H7 (cell line): Measurements from ENCODE around the gene HS6ST3. TPM values are rescaled to one million over a fixed set of nuclear protein-coding genes. Genes with fewer than 3 reads are reported as not detected.

ENCODE experiments used
- DNase-seq: peaks from one replicate; pipeline ENCODE4 v3.0.0; 2012
- H3K27me3 ChIP-seq: 2 replicates; pipeline ENCODE4 v1.6.0; 2011; ENCODE audit warnings: mild to moderate bottlenecking, low read length; ENCODE audit not compliant: control insufficient read depth, insufficient read depth
- H3K36me3 ChIP-seq: replicated peaks from 2 replicates; pipeline ENCODE4 v1.5.1; 2011; ENCODE audit warnings: low read length; ENCODE audit not compliant: control insufficient read depth, insufficient read depth
- H3K4me3 ChIP-seq: 2 replicates; pipeline ENCODE4 v1.5.1; 2011; ENCODE audit warnings: low read depth, mild to moderate bottlenecking, control low read depth, low read length, moderate library complexity; ENCODE audit not compliant: insufficient read depth
- total RNA-seq: library from RNA; depleted of rRNA; stranded (reverse); fragments of >200 nt; shearing (Covaris generic); gene quantifications from 2 replicates; pipeline ENCODE4 v1.2.3, GENCODE V29; 2014

HS6ST3 gene
- total RNA-seq, 1 experiment from 2014 or later, result 0.21 TPM

DNA sequence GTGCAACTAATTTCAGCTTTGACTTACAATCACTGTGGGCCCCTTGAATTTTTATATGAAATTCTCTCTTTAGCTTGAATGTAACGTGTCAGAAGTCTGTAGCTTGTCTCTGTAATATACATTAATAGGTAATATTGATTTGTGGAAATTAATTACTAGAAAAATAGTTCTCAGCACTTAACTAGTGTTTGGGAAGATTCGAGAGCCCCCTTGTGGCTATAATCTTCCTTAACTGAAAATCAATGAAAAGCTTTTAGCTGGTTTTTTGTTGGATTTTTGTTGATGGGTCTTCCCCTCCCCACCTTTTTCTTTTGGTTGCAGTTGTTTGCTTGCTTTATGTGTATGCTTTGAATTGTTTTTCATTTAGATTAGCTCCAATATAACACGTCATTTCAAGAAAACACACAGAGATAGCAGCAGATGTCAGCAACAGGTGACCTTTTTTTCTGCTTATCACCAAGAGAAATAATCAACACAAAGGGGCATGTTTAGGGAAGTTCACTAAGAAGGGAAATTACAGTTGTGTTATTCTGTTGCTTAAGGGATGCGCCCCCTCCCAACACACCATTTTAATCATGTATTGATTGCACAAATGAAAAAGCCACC, 727.5 kb downstream of the HS6ST3 start:
- Histone ChIP-seq H3K27me3 (no peaks in the 10 kb centered on the region), H3K36me3 (no peaks in the 10 kb centered on the region), H3K4me3 (no peak overlapping the region)
- DNase-seq, result no peak

DNA sequence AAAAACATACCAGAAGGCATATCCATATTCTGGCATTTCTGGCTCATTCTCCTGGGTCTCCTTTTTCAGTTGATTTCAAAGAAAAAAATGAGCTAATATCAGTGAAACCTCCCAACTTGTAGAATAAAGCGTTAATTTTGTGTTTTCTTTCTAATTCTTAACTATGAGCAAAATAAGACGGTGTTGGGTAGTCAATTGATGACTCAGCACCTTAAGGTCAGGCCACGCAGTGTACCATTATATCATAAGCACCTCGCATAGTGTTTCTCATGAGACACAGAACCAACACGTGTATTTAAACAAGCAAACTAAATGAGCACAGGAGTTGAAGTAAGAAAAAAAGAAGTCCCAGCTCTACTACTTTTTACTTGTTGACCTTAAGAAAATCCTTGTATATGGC, 729.5 kb downstream of the HS6ST3 start:
- Histone ChIP-seq H3K27me3 (no peaks in the 10 kb centered on the region), H3K36me3 (no peaks in the 10 kb centered on the region), H3K4me3 (no peak overlapping the region)
- DNase-seq, result no peak

DNA sequence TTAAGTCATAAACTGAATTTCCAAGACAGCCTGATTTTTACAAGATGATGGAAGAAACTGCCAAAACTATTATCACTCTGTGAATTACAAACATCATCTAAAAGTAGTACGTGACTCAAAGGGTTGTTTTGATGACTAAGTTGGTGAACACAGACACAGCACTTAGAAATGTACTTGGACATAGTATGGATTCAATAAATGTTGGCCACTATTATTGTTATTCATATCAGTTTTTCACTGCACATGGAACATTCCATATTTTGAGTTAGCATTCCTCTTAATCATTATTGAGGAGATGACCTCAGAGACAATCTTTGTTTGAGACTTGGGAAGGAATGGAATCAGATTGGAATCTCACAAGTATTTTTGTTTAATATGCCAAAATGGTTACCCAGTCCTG, 731.5 kb downstream of the HS6ST3 start:
- Histone ChIP-seq H3K36me3 (no peaks in the 10 kb centered on the region), H3K4me3 (no peak overlapping the region), H3K27me3 (no peaks in the 10 kb centered on the region)
- no peak for DNase-seq

DNA sequence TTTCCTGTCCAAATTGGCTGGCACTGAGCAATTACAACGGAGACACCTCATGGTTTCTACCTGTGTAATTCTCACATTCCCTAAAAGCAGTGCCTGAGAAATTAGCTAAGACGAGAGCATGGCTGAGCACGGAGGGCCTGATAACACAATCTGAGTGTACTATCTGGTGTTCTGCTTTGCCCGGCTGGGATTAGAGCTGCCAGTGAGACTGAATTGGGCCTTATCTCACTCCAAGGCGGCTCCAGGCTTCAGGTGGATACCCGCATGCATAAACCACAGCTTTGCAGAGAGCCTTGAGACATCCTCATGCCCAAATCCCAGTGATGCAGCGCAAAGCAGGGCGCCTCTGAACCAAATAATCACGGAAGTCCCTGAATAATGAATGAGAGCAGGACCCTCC, 732.1 kb downstream of the HS6ST3 start:
- Histone ChIP-seq H3K36me3 (no peaks in the 10 kb centered on the region), H3K4me3 (no peak overlapping the region), H3K27me3 (no peaks in the 10 kb centered on the region)
- no peak for DNase-seq

DNA sequence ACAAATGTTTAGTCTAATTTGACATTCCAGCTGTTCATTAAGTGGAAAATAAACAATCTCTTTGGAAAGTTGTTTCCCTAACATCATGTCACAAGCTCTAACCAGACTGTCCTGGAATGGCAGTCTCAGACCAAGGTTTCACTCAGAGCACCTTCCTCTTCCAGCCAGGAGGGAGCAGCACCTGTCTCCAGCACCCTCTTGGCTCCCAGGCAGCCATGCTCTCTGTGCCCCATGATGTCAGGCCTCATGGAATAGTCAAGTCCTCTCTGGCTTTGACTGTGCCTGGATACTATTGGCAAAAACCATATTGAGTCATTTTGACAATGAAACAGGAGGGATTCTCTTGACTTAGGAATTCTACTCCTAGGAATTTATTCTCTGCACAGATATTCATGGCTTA, 733.0 kb downstream of the HS6ST3 start:
- Histone ChIP-seq H3K36me3 (no peaks in the 10 kb centered on the region), H3K4me3 (no peak overlapping the region)
- DNase-seq, result peak; percentile 45

DNA sequence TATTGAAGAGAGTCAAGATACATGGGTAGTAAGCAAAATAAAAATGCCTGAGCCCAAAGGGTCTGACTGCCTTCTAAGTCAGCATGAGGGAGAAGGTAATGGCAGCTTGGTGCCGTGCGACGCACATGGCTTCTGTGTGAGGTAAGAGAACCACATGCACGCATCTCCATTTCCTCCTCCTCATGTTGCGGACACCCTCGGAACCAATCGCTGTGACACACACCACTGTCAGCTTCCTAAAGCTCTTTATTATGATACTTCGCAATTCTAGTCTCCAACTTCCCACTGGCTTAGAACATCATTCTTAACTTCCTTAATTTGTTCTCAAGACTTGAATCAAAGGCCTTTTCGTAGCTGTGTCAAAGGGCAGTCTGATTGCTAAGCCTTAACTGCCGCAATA, 734.2 kb downstream of the HS6ST3 start:
- DNase-seq, result no peak
- H3K36me3 ChIP-seq, result no peaks in the 10 kb centered on the region

More for the DNA sequence above, 733.0 kb downstream of the HS6ST3 start:
- H3K27me3 ChIP-seq, result no peaks in the 10 kb centered on the region

DNA sequence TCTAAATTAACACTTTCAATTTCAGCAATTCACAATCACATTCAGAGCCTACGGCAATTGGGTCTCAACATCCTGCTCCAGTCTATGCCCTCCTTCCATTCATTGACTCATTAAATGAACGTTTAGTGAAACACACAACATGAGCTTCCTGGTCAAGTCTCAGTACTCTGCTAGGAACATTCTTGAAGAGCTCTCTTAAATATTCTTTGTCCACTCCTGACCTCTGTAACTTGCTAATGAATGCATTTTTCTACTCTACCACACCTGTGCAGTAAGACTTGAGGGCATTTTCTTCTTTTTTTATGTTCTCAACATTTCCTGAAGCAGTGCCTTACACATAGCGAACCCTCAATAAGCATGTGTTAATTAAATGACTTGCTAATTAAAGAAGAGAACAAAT, 735.7 kb downstream of the HS6ST3 start:
- Histone ChIP-seq H3K4me3 (no peak overlapping the region), H3K27me3 (no peaks in the 10 kb centered on the region), H3K36me3 (no peaks in the 10 kb centered on the region)
- DNase-seq, result no peak

More for the DNA sequence above, 734.2 kb downstream of the HS6ST3 start:
- Histone ChIP-seq H3K4me3 (no peak overlapping the region), H3K27me3 (no peaks in the 10 kb centered on the region)

DNA sequence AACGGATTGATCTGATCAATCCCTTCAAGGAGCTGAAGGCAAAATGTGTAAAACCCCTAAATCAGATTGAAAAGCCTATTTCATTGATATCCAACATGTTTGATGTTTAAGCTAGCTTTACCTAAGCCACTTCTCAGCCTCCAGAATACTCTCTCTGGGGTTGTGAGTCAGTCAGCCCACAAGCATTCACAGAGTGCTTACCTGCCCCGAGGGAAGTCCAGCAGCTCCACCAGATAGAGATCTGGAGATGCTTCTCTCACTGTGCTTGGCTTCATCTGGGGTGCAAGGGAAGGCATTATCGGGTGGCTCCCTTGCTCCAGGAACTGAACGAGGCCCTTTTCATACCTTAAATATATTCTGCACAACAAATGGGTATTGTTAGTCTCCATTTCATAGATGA, 744.7 kb downstream of the HS6ST3 start:
- Histone ChIP-seq H3K27me3 (no peaks in the 10 kb centered on the region), H3K36me3 (no peaks in the 10 kb centered on the region), H3K4me3 (no peak overlapping the region)
- DNase-seq, result no peak

DNA sequence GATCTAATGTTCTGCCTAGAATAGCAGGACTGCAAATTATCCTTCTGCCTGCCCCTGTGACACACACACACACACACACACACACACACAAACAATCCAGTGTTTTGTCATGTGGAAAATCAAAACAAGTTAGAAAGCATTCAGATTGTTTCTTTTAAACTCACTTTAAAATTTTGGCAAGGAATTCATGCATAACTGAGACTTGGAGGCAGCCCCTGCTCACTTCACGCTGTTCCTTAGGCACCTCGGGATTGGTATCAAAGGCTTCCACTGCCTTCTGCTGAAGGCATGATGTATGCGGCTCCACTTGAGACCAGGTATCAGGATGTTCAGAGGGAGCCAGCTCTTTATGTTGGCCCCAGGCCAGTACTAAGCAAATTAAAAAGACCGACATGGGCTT, 745.6 kb downstream of the HS6ST3 start:
- no peak for DNase-seq

DNA sequence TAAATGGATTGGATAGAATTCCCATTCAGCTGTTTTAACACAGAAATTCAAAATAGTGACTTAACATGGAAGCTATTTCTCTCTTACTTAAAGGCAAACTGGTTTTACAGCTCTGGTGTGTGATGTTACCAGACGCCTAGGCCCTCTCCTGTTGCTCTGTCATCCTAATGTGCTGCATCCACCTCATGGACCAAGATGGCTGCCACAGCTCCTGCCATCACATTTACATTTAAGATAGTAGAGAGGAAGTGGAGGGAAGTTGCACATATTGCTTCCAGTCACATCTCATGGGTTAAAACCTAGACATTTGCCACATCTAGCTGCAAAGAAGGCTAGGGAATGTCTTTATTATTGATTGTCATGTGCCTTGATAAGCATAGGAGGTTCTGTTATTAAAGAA, 746.8 kb downstream of the HS6ST3 start:
- no peaks in the 10 kb centered on the region for H3K27me3 ChIP-seq
- no peaks in the 10 kb centered on the region for H3K36me3 ChIP-seq
- no peak for DNase-seq
- no peak overlapping the region for H3K4me3 ChIP-seq

More for the DNA sequence above, 745.6 kb downstream of the HS6ST3 start:
- Histone ChIP-seq H3K27me3 (no peaks in the 10 kb centered on the region), H3K36me3 (no peaks in the 10 kb centered on the region), H3K4me3 (no peak overlapping the region)

DNA sequence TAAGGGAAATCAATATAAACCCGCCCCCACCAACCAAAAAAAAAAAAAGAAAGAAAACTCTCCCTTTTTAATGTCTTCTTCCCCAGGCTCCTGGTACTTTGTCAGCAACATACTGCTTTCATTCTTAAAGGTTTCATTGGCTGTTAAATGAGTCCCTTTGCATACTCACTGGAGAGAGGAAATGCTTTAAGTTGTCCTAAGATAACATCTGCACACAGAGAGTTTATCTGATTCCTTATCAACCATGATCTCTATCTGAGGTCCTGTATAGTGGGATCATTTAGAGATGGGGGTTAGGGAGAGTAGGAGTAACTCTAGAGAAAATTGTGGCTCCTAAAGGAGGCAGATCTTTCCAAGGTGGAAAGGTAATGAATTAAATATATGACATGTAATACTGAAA, 747.9 kb downstream of the HS6ST3 start:
- Histone ChIP-seq H3K4me3 (no peak overlapping the region), H3K36me3 (no peaks in the 10 kb centered on the region), H3K27me3 (no peaks in the 10 kb centered on the region)
- DNase-seq, result no peak

DNA sequence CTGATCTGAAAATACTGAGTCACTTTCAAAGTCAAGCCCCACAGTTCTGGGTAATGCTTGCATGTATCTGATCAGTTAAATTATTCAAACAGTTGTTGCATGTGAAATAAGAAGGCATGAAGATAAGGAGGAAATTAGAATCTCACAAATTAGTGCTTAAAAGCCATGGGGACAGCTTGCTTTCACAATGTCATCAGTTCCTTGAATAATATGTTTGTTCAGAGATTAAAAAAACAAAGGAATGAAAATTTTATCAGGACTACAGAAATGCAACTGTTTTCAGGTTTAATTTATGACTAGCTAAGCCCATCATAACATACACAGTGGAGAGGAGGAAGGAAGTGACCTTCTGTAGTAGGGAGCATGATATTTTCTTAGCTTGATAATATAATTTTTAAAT, 754.3 kb downstream of the HS6ST3 start:
- DNase-seq, result no peak
- H3K27me3 ChIP-seq, result no peaks in the 10 kb centered on the region
- H3K4me3 ChIP-seq, result no peak overlapping the region
- no peaks in the 10 kb centered on the region for H3K36me3 ChIP-seq

DNA sequence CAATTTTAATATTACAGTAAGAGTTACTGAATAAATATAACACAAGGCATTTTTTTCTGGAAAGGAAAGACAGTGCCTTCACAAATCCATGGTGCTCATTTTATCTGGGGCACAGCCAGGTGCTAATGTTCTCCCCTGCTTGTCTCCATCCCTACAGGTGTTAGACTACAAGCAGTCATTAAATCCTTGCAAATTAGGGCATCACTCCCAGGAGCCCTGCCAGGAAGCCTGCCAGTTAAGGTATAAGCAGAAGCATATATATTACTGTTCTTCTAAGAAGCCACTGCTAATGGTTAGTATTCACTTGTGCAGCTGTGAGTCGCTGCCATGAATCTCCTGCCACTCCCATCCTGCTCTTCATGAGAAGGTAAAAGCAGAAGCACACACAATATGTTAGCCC, 754.7 kb downstream of the HS6ST3 start:
- no peaks in the 10 kb centered on the region for H3K36me3 ChIP-seq
- DNase-seq, result no peak
- H3K27me3 ChIP-seq, result no peaks in the 10 kb centered on the region
- H3K4me3 ChIP-seq, result no peak overlapping the region

DNA sequence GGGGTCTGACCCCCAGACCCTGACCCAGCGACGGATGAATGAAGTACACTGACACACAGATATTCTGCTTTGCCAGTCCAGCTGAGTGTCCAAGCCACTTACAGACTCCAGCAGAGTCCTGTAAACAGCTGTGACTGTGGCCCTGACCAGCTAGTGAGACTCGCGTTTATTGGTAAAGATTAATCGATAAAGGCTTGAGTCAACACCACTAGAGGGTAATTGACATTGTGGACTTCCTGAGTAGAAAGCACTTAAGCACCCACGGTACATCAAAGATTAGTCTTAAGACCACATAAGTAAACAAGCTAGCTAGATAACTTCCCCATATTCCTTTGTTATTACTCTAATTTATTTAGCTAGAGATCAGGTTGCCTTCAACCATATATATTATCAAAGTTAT, 758.4 kb downstream of the HS6ST3 start:
- Histone ChIP-seq H3K27me3 (no peaks in the 10 kb centered on the region), H3K36me3 (no peaks in the 10 kb centered on the region), H3K4me3 (no peak overlapping the region)
- no peak for DNase-seq

DNA sequence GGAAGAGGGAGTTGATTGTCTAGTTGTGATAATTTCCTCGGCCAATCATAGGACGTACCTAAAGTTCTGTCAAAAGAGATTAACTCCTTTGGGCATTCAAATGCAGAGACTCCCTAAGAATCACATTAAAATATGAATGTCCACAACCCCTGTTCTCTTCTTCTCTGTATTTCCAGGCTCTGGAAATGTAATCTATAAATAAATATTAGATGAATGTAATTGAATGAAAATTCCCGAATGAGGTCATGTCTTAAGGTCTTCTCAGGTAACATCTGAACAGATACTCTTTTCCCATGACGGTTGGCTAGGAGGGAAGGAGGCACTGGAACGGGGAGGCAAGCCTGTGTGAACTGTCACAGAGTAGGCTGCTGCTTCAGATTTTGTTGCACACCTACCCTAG, 759.2 kb downstream of the HS6ST3 start:
- Histone ChIP-seq H3K36me3 (no peaks in the 10 kb centered on the region), H3K4me3 (no peak overlapping the region)
- no peak for DNase-seq

DNA sequence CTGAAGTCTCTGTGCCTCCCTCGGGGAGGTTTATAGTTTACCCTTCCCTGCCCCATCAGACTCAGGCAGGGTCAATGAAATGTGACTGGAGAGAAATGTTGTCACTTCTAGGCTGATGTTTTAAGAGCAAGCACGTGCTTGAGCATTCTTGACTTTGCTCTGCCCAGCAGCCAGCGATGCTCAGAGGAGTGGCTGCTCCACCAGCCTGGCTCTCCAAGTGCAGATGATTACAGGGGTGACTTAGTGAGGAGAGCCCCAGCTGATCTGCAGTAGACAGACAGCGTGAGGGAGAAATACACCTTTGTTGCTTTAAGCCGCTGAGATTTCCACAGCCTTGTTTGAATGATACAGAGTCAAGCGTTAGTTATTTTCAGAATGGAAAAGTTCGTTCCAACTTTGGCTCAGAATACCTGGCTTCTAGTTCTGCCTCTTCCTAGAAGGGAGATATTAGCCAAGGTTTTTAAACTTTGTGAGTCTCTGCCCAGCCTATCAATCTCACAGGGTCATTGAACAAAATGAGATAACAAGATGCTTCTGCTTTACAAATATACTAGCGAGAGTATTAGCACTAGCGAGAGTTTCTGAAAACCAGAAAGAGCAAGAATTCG, 760.7 kb downstream of the HS6ST3 start:
- no peak for DNase-seq
- no peak overlapping the region for H3K4me3 ChIP-seq
- H3K27me3 ChIP-seq, result no peaks in the 10 kb centered on the region
- no peaks in the 10 kb centered on the region for H3K36me3 ChIP-seq

More for the DNA sequence above, 759.2 kb downstream of the HS6ST3 start:
- H3K27me3 ChIP-seq, result no peaks in the 10 kb centered on the region
